HEK293 (cell line): ENCODE results near the gene VPS9D1.

Experiments
- AEBP2 ChIP-seq: fragments of 450-650 bp; formaldehyde crosslinking; IDR thresholded peaks from 2 replicates; pipeline ENCODE4 v1.5.1; 2016; ENCODE audit warnings: missing biosample characterization, missing genetic modification characterization, borderline replicate concordance
- GLIS2 ChIP-seq: fragments of 450-650 bp; formaldehyde crosslinking; IDR thresholded peaks from 2 replicates; pipeline ENCODE4 v1.5.1; 2016; ENCODE audit warnings: missing biosample characterization, missing genetic modification characterization
- HOXC10 ChIP-seq: sonication (generic); formaldehyde crosslinking; IDR thresholded peaks from 2 replicates; pipeline ENCODE4 v1.8.1; 2023; ENCODE audit warnings: mild to moderate bottlenecking, missing genetic modification reagents
- INSM2 ChIP-seq: fragments of 450-650 bp; formaldehyde crosslinking; IDR thresholded peaks from 2 replicates; pipeline ENCODE4 v1.5.1; 2016; ENCODE audit warnings: missing biosample characterization, missing genetic modification characterization
- KLF16 ChIP-seq: fragments of 450-650 bp; formaldehyde crosslinking; IDR thresholded peaks from 2 replicates; pipeline ENCODE4 v1.5.1; 2017; ENCODE audit warnings: missing biosample characterization, missing genetic modification characterization
- PRDM2 ChIP-seq: fragments of 450-650 bp; formaldehyde crosslinking; IDR thresholded peaks from 2 replicates; pipeline ENCODE4 v1.5.1; 2016; ENCODE audit warnings: missing biosample characterization, missing genetic modification characterization, borderline replicate concordance
- REPIN1 ChIP-seq: fragments of 450-650 bp; formaldehyde crosslinking; IDR thresholded peaks from 2 replicates; pipeline ENCODE4 v1.5.1; 2017; ENCODE audit warnings: missing biosample characterization, missing genetic modification characterization, low read depth
- ZNF121 ChIP-seq: fragments of 450-650 bp; formaldehyde crosslinking; IDR thresholded peaks from 2 replicates; pipeline ENCODE4 v1.5.1; 2016; ENCODE audit warnings: missing biosample characterization, missing genetic modification characterization
- ZNF146 ChIP-seq: fragments of 450-650 bp; formaldehyde crosslinking; IDR thresholded peaks from 2 replicates; pipeline ENCODE4 v1.5.1; 2016; ENCODE audit warnings: missing biosample characterization, missing genetic modification characterization
- ZNF184 ChIP-seq: fragments of 450-650 bp; IDR thresholded peaks from 2 replicates; pipeline ENCODE4 v1.5.1; 2018; ENCODE audit warnings: missing biosample characterization, mild to moderate bottlenecking, missing genetic modification characterization
- ZNF23 ChIP-seq: fragments of 450-650 bp; formaldehyde crosslinking; IDR thresholded peaks from 2 replicates; pipeline ENCODE4 v1.5.1; 2016; ENCODE audit warnings: missing biosample characterization, missing genetic modification characterization, borderline replicate concordance
- ZNF266 ChIP-seq: fragments of 450-650 bp; formaldehyde crosslinking; IDR thresholded peaks from 2 replicates; pipeline ENCODE4 v1.5.1; 2016; ENCODE audit warnings: missing biosample characterization, missing genetic modification characterization, low read depth
- ZNF274 ChIP-seq, 2 experiments: fragments of 200-500 bp in 1 of 2; fragments of 450-650 bp in 1 of 2; sonication (Bioruptor generic) in 1 of 2; formaldehyde crosslinking in 1 of 2; IDR thresholded peaks; 2 replicates each; pipeline versions ENCODE4 v1.5.1 to v1.6.1; 2014 to 2016; ENCODE audit warnings: borderline replicate concordance in 1 of 2, inconsistent platforms in 1 of 2, low read length in 1 of 2, missing biosample characterization in 1 of 2, missing genetic modification characterization in 1 of 2
- ZNF280D ChIP-seq: fragments of 450-650 bp; formaldehyde crosslinking; IDR thresholded peaks from 2 replicates; pipeline ENCODE4 v1.5.1; 2016; ENCODE audit warnings: missing biosample characterization, missing genetic modification characterization
- ZNF324 ChIP-seq: fragments of 450-650 bp; formaldehyde crosslinking; IDR thresholded peaks from 2 replicates; pipeline ENCODE4 v1.5.1; 2016; ENCODE audit warnings: missing biosample characterization, missing genetic modification characterization
- ZNF37A ChIP-seq: fragments of 450-650 bp; IDR thresholded peaks from 2 replicates; pipeline ENCODE4 v1.5.1; 2018; ENCODE audit warnings: missing biosample characterization, missing genetic modification characterization
- ZNF416 ChIP-seq: fragments of 450-650 bp; formaldehyde crosslinking; IDR thresholded peaks from 2 replicates; pipeline ENCODE4 v1.5.1; 2016; ENCODE audit warnings: missing biosample characterization, missing genetic modification characterization
- ZNF510 ChIP-seq: fragments of 450-650 bp; formaldehyde crosslinking; IDR thresholded peaks from 2 replicates; pipeline ENCODE4 v1.5.1; 2018; ENCODE audit warnings: mild to moderate bottlenecking, missing genetic modification characterization, missing biosample characterization; ENCODE audit not compliant: insufficient replicate concordance
- ZNF513 ChIP-seq: fragments of 450-650 bp; IDR thresholded peaks from 2 replicates; pipeline ENCODE4 v1.5.1; 2018; ENCODE audit warnings: missing biosample characterization, missing genetic modification characterization
- ZNF544 ChIP-seq: fragments of 450-650 bp; formaldehyde crosslinking; IDR thresholded peaks from 2 replicates; pipeline ENCODE4 v1.5.0; 2017; ENCODE audit warnings: missing biosample characterization, missing genetic modification characterization
- ZNF548 ChIP-seq: fragments of 450-650 bp; formaldehyde crosslinking; IDR thresholded peaks from 2 replicates; pipeline ENCODE4 v1.5.1; 2016; ENCODE audit warnings: missing biosample characterization, missing genetic modification characterization
- ZNF558 ChIP-seq: fragments of 450-650 bp; formaldehyde crosslinking; IDR thresholded peaks from 2 replicates; pipeline ENCODE4 v1.5.1; 2016; ENCODE audit warnings: missing biosample characterization, missing genetic modification characterization
- ZNF560 ChIP-seq: fragments of 450-650 bp; formaldehyde crosslinking; IDR thresholded peaks from 2 replicates; pipeline ENCODE4 v1.5.1; 2017; ENCODE audit warnings: missing biosample characterization, missing genetic modification characterization, borderline replicate concordance
- ZNF580 ChIP-seq: fragments of 450-650 bp; formaldehyde crosslinking; IDR thresholded peaks from 2 replicates; pipeline ENCODE4 v1.5.1; 2016; ENCODE audit warnings: missing biosample characterization, missing genetic modification characterization

VPS9D1 gene

GRCh38 chr16:89701425-89702406 is 19.0 kb downstream of the VPS9D1 start, which contains the start of gene SPATA2L (continued):
- TF ChIP-seq PRDM2 (tag by site-specific recombination) (no peak), ZNF23 (tag by site-specific recombination) (no peak), ZNF37A (tag by site-specific recombination) (no peak), ZNF558 (tag by site-specific recombination) (no peak), ZNF266 (tag by site-specific recombination) (no peak), ZNF510 (tag by site-specific recombination) (no peak), ZNF544 (tag by site-specific recombination) (no peak), GLIS2 (tag by site-specific recombination) (peak; percentile 65), ZNF184 (tag by site-specific recombination) (no peak), REPIN1 (tag by site-specific recombination) (no peak), ZNF513 (tag by site-specific recombination) (no peak), KLF16 (peak; percentile 83), ZNF121 (tag by site-specific recombination) (no peak), HOXC10 (CRISPR knock-in tag) (no peak), ZNF560 (no peak), INSM2 (no peak), ZNF548 (tag by site-specific recombination) (no peak), AEBP2 (tag by site-specific recombination) (no peak), ZNF280D (tag by site-specific recombination) (no peak), ZNF580 (tag by site-specific recombination) (no peak), ZNF416 (tag by site-specific recombination) (no peak), ZNF146 (tag by site-specific recombination) (no peak), ZNF274 (IDR thresholded peaks at IDR 0.05; ENCODE audit: low read length) (no peak), ZNF274 (tag by site-specific recombination; IDR thresholded peaks at IDR 0.05; ENCODE audit: borderline replicate concordance) (no peak), ZNF324 (no peak)
